ENCODE data around the gene CLMN. TPM values are rescaled to one million over a fixed set of nuclear protein-coding genes. Genes with fewer than 3 reads are reported as not detected.
"Not testable (repeated sequence)": the region's sequence is repeated elsewhere in the genome, so short reads cannot be mapped to it uniquely, and the experiment has no call there.

Gene CLMN
- total RNA-seq, 2 experiments from 2014 or later: 1.6 TPM

DNA sequence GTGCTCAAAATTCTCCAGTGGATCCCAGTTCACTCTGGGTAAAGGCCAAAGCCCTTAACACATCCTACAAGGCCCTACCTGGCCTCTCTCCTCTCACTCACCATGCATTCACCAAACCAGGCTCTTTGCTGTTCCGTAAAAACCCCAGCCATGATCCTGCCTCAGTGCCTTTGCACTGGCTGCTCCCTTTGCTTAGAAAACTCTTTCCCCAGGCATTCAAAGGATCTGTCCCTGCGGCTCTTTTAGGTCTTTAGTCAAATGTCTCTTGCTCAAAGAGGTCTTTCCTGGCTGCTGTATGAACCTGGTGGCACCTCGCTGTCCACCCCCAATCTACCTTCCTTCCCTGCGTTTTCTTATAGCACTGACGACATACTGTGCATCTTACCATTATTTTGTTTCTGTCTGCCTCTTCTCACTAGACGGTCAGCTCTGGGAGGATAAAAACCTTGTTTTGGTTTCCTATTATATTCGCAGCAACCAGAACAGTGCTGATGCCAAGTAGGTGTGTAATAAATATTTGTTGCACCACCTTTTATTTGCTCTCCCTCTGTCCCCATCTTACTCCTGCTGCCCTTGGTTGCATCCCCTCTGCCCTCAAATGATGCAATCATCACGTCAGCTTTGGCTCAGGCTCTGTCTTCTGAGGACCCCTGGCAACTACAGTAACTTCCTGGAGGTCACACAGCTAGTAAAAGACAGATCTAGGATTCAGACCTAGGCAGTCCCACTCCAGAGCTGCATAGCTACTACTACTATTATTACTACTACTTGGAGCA is 138.6 kb downstream of the CLMN start:
- Mint-ChIP-seq H3K4me3 (no peak overlapping the region), H3K9me3 (ENCODE audit: insufficient read depth) (no peaks in the 10 kb centered on the region), H3K36me3 (ENCODE audit: low read depth) (no peaks in the 10 kb centered on the region), H3K4me1 (ENCODE audit: low read depth) (no peaks in the 10 kb centered on the region), H3K27ac (no peak overlapping the region), H3K27me3 (ENCODE audit: low read depth) (peaks cover 21% of the 10 kb centered on the region)
- no peak for DNase-seq
- no peak for ATAC-seq
- CTCF ChIA-PET: no interaction called here
- POLR2A ChIA-PET: no interaction called here

DNA sequence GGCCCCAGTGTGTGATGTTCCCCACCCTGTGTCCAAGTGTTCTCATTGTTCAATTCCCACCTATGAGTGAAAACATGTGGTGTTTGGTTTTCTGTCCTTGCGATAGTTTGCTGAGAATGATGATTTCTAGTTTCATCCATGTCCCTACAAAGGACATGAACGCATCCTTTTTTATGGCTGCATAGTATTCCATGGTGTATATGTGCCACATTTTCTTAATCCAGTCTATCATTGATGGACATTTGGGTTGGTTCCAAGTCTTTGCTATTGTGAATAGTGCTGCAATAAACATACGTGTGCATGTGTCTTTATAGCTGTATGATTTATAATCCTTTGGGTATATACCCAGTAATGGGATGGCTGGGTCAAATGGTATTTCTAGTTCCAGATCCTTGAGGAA is 144.0 kb downstream of the CLMN start:
- POLR2A ChIA-PET; H3K27ac Mint-ChIP-seq; ATAC-seq; H3K36me3 Mint-ChIP-seq (ENCODE audit: low read depth); H3K4me1 Mint-ChIP-seq (ENCODE audit: low read depth); H3K27me3 Mint-ChIP-seq (ENCODE audit: low read depth); CTCF ChIA-PET; H3K4me3 Mint-ChIP-seq; H3K9me3 Mint-ChIP-seq (ENCODE audit: insufficient read depth); DNase-seq: not testable (repeated sequence)

DNA sequence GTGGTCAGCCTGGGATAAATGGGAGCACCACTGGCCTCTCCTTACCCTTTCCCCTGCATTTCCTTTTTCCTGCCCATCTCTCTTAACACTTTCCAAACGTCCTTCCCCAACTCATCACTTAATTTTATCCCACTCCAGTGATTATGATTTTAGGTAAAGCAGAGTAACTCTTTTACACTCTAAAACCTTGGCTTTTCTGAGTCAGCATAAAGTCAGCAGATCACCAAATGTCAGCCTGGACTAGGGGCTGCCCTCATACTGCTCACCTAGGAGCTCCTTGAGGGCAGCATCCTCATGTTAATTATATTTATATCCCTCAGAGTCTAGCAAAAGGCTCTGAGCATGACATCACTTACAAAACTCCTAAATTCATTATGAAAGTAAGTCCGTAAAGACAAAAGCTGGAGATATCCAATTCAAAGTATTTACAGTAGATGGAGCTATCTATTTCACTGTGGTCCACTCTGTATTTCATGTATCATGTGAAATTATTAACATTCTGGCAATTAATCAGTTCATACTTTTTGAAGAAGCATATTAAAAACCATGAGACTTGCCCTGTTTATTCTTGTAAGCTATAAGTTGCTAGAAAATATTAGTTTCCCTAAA is 145.4 kb downstream of the CLMN start:
- ATAC-seq (no peak), DNase-seq (no peak)
- H3K27ac Mint-ChIP-seq: no peak overlapping the region
- H3K9me3 Mint-ChIP-seq (ENCODE audit: insufficient read depth): no peaks in the 10 kb centered on the region
- no peak overlapping the region for H3K4me3 Mint-ChIP-seq
- CTCF ChIA-PET: no interaction called here
- POLR2A ChIA-PET: no interaction called here
- no peaks in the 10 kb centered on the region for H3K36me3 Mint-ChIP-seq (ENCODE audit: low read depth)
- no peaks in the 10 kb centered on the region for H3K4me1 Mint-ChIP-seq (ENCODE audit: low read depth)
- H3K27me3 Mint-ChIP-seq (ENCODE audit: low read depth): peaks cover 8% of the 10 kb centered on the region

GRCh38 chr14:95173518-95173917 is 146.2 kb downstream of the CLMN start:
- Mint-ChIP-seq H3K36me3 (ENCODE audit: low read depth) (no peaks in the 10 kb centered on the region), H3K4me1 (ENCODE audit: low read depth) (no peaks in the 10 kb centered on the region), H3K9me3 (ENCODE audit: insufficient read depth) (no peaks in the 10 kb centered on the region), H3K4me3 (no peak overlapping the region), H3K27me3 (ENCODE audit: low read depth) (peaks cover 8% of the 10 kb centered on the region), H3K27ac (no peak overlapping the region)
- CTCF ChIA-PET: no interaction called here
- POLR2A ChIA-PET: no interaction called here
- ATAC-seq: no peak
- no peak for DNase-seq

GRCh38 chr14:95167177-95167576 is 152.5 kb downstream of the CLMN start:
- H3K4me3 Mint-ChIP-seq: no peak overlapping the region
- peaks cover 8% of the 10 kb centered on the region for H3K9me3 Mint-ChIP-seq (ENCODE audit: insufficient read depth)
- ChIA-PET POLR2A (no interaction called here), CTCF (no interaction called here)
- no peak for DNase-seq
- H3K27ac Mint-ChIP-seq: no peak overlapping the region
- ATAC-seq: no peak
- no peaks in the 10 kb centered on the region for H3K36me3 Mint-ChIP-seq (ENCODE audit: low read depth)
- no peaks in the 10 kb centered on the region for H3K4me1 Mint-ChIP-seq (ENCODE audit: low read depth)
- H3K27me3 Mint-ChIP-seq (ENCODE audit: low read depth): no peaks in the 10 kb centered on the region

DNA sequence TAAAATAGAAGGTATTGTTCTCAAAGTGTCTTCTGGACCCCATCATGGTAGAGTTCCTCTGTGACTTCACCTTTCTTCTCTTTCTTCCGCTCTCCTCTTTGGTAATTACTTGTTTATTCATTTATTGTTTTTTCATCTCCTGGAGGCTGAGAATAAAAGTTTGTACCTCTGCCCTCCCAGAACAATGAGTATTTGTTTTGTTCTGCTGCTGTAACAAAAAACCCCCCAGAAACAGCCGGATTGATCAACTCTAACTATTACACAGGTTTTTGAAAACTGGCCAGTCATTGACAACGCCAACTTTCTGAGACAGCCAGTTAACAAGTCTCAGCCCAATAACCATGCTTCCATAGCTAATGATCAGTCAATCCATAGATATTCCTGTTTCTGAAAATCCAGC is 154.2 kb downstream of the CLMN start:
- no peak for ATAC-seq
- H3K4me1 Mint-ChIP-seq (ENCODE audit: low read depth): no peaks in the 10 kb centered on the region
- no peaks in the 10 kb centered on the region for H3K27me3 Mint-ChIP-seq (ENCODE audit: low read depth)
- H3K4me3 Mint-ChIP-seq: no peak overlapping the region
- no peak for DNase-seq
- POLR2A ChIA-PET: no interaction called here
- CTCF ChIA-PET: no interaction called here
- H3K27ac Mint-ChIP-seq: no peak overlapping the region
- peaks cover 8% of the 10 kb centered on the region for H3K9me3 Mint-ChIP-seq (ENCODE audit: insufficient read depth)
- H3K36me3 Mint-ChIP-seq (ENCODE audit: low read depth): no peaks in the 10 kb centered on the region

GRCh38 chr14:95164506-95164905 is 155.2 kb downstream of the CLMN start:
- CTCF ChIA-PET: no interaction called here
- H3K36me3 Mint-ChIP-seq (ENCODE audit: low read depth): no peaks in the 10 kb centered on the region
- no peaks in the 10 kb centered on the region for H3K27me3 Mint-ChIP-seq (ENCODE audit: low read depth)

GRCh38 chr14:95163666-95164065 is 156.0 kb downstream of the CLMN start:
- Mint-ChIP-seq H3K27me3 (ENCODE audit: low read depth) (no peaks in the 10 kb centered on the region), H3K9me3 (ENCODE audit: insufficient read depth) (peaks cover 8% of the 10 kb centered on the region), H3K36me3 (ENCODE audit: low read depth) (no peaks in the 10 kb centered on the region), H3K27ac (no peak overlapping the region), H3K4me3 (no peak overlapping the region), H3K4me1 (ENCODE audit: low read depth) (no peaks in the 10 kb centered on the region)
- ATAC-seq: no peak
- POLR2A ChIA-PET: no interaction called here
- DNase-seq: no peak
- CTCF ChIA-PET: no interaction called here

More at GRCh38 chr14:95164506-95164905, 155.2 kb downstream of the CLMN start:
- H3K4me3 Mint-ChIP-seq: no peak overlapping the region
- H3K9me3 Mint-ChIP-seq (ENCODE audit: insufficient read depth): peaks cover 8% of the 10 kb centered on the region
- no peak for DNase-seq
- H3K4me1 Mint-ChIP-seq (ENCODE audit: low read depth): no peaks in the 10 kb centered on the region
- POLR2A ChIA-PET: no interaction called here
- no peak for ATAC-seq
- no peak overlapping the region for H3K27ac Mint-ChIP-seq

- Mint-ChIP-seq H3K27ac (no peak overlapping the region), H3K27me3 (ENCODE audit: low read depth) (no peaks in the 10 kb centered on the region), H3K4me1 (ENCODE audit: low read depth) (peaks cover 2% of the 10 kb centered on the region), H3K4me3 (no peak overlapping the region), H3K9me3 (ENCODE audit: insufficient read depth) (peaks cover 8% of the 10 kb centered on the region), H3K36me3 (ENCODE audit: low read depth) (no peaks in the 10 kb centered on the region)
- ATAC-seq (no peak), DNase-seq (no peak)
- CTCF ChIA-PET: no interaction called here
- POLR2A ChIA-PET: no interaction called here
Observed at GRCh38 chr14:95163132-95163531, 156.6 kb downstream of the CLMN start.

DNA sequence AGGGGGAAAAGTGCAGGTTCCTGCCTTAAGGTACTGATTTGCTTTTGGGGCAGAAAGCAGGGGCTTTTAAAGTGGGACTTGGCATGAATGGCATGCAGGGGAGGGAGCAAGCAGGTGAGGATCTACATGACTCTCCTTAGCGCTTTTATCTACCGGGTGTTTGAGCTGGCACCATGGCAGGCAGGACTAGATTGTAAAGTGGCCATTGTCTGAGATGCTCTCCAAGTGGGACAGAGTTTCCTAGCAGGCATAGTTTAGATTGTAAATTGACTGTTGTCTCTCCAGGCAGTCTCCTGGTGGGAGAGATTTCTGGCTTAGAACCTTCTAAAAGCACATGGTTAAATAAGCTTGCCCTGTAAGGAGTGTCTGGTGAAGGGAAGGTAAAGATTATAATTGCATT is 157.1 kb downstream of the CLMN start:
- ChIA-PET CTCF (no interaction called here), POLR2A (no interaction called here)
- ATAC-seq (no peak), DNase-seq (no peak)
- Mint-ChIP-seq H3K4me1 (ENCODE audit: low read depth) (peaks cover 7% of the 10 kb centered on the region), H3K9me3 (ENCODE audit: insufficient read depth) (peaks cover 8% of the 10 kb centered on the region), H3K36me3 (ENCODE audit: low read depth) (no peaks in the 10 kb centered on the region), H3K27ac (no peak overlapping the region), H3K27me3 (ENCODE audit: low read depth) (no peaks in the 10 kb centered on the region), H3K4me3 (no peak overlapping the region)

DNA sequence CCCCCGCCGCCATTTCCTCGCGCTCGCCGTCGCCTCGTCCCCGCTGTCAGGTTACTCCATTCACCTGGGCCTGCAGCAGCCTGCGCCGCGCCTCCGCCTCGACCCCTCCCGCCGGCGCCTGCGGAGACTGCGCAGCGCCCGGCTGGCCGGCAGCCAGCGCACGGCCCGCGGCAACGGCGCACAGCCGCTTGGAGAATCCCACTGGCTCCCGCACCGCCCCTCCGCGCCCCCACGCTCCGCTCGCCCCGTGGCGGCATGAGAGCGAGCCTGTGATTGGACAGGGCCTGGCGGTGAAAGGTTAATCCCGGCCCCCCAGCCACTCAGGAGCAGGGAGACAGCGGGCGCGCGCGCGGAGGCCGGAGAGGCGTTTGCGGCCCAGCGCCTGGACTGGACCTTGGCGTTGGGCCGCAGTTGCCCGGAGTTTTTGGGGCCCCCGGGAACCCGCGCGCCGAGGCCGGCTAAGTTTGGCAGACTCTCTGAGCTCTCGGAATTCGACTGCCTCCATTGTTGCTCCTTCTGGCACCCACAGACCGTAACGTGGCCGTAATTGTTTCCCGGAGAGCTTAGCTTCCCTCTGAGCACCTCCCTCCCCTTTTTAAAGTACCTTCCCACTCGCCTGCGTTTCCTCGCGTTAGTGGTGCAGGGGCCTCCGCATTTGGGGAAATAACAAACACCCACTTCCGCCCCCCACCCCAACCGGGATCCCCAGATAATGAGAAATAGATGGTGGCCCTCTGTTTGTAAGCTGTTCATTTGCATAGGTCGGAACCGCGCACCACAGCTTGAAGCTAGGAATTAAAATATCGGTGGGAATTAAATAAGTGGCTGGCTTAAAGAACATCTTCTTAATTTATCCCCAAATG is 162.2 kb downstream of the CLMN start, which contains the start of gene DICER1:
TSS of gene DICER1 (minus strand) at position 203 of the 863 bp plus-strand sequence. CDS start 24,071 bp downstream, outside the sequence.
- peaks cover 34% of the 10 kb centered on the region for H3K4me1 Mint-ChIP-seq (ENCODE audit: low read depth)
- ATAC-seq (peak; percentile 85), DNase-seq (peak; percentile 94)
- POLR2A ChIA-PET: interaction anchor here (0.6 to 1.9 kb wide), 5 partner anchors 19 to 372 kb away, joined by 3 to 7 read pairs (median 4); no protein-coding TSS in a partner anchor
- peaks cover 10% of the 10 kb centered on the region for H3K36me3 Mint-ChIP-seq (ENCODE audit: low read depth)
- no peaks in the 10 kb centered on the region for H3K27me3 Mint-ChIP-seq (ENCODE audit: low read depth)
- no peaks in the 10 kb centered on the region for H3K9me3 Mint-ChIP-seq (ENCODE audit: insufficient read depth)
- CTCF ChIA-PET: interaction anchor here (1.0 kb wide), 1 partner anchor 468 kb away, joined by 4 read pairs; no protein-coding TSS in a partner anchor
- peak within 1 kb of the TSS; percentile 98 for H3K27ac Mint-ChIP-seq
- peak within 1 kb of the TSS; percentile 93 for H3K4me3 Mint-ChIP-seq

GRCh38 chr14:95157048-95157326 is 162.7 kb downstream of the CLMN start:
- Mint-ChIP-seq H3K27ac (no peak overlapping the region), H3K36me3 (ENCODE audit: low read depth) (peaks cover 10% of the 10 kb centered on the region), H3K27me3 (ENCODE audit: low read depth) (no peaks in the 10 kb centered on the region), H3K4me1 (ENCODE audit: low read depth) (peaks cover 34% of the 10 kb centered on the region), H3K9me3 (ENCODE audit: insufficient read depth) (no peaks in the 10 kb centered on the region), H3K4me3 (peak overlapping the region; percentile 93)
- DNase-seq: no peak
- ATAC-seq: peak; percentile 53
- ChIA-PET CTCF (no interaction called here), POLR2A (interaction anchor here (0.6 to 1.9 kb wide), 3 partner anchors 76 to 366 kb away, joined by 3 to 7 read pairs (median 4); no protein-coding TSS in a partner anchor)

Measured in activated CD8-positive, alpha-beta T cell treated with anti-CD3 and anti-CD28 coated beads, Interleukin-2, amount 10 ng/mL, durations not matched to agents 7 days and 5 days (primary cell).